Stomach smooth muscle (tissue), 2 donors: ENCODE measurements around the gene BTF3.

ENCODE experiments used
- H3K27ac ChIP-seq: one replicate; pipeline ENCODE4 v1.7.0; 2013; ENCODE audit warnings: mild to moderate bottlenecking, low read length, inconsistent platforms
- H3K27me3 ChIP-seq, 2 donors: one replicate each; pipeline ENCODE4 v1.7.0; 2013; ENCODE audit warnings: low read length in 2 of 2; ENCODE audit not compliant: insufficient read depth in 2 of 2, control insufficient read depth in 1 of 2
- H3K36me3 ChIP-seq, 2 donors: one replicate each; pipeline ENCODE4 v1.7.0; 2013; ENCODE audit warnings: low read length in 2 of 2; ENCODE audit not compliant: control insufficient read depth in 2 of 2, insufficient read depth in 2 of 2
- H3K4me1 ChIP-seq: one replicate; pipeline ENCODE4 v1.7.0; 2013; ENCODE audit warnings: low read length; ENCODE audit not compliant: control insufficient read depth, insufficient read depth
- H3K4me3 ChIP-seq, 2 donors: one replicate each; pipeline ENCODE4 v1.7.0; 2013; ENCODE audit warnings: low read length in 2 of 2
- H3K9ac ChIP-seq, 2 donors: one replicate each; pipeline ENCODE4 v1.7.0; 2013; ENCODE audit warnings: low read length in 2 of 2, mild to moderate bottlenecking in 1 of 2
- H3K9me3 ChIP-seq, 2 donors: one replicate each; pipeline ENCODE4 v1.7.0; 2013; ENCODE audit warnings: low read length in 2 of 2; ENCODE audit not compliant: control insufficient read depth in 2 of 2
- donor health status: healthy.
- donor health status: Pancreatic carcinoma.

The BTF3 gene

GRCh38 chr5:73544429-73545402 lies 46.5 kb downstream of the BTF3 start:
- H3K27me3 ChIP-seq, result no peaks in the 10 kb centered on the region
- H3K36me3 ChIP-seq, result no peaks in the 10 kb centered on the region
- H3K4me1 ChIP-seq, result no peaks in the 10 kb centered on the region
- no peaks in the 10 kb centered on the region for H3K9me3 ChIP-seq
- H3K27ac ChIP-seq, result no peak overlapping the region
- no peak overlapping the region for H3K4me3 ChIP-seq
- no peak overlapping the region for H3K9ac ChIP-seq

- no peak overlapping the region for H3K9ac ChIP-seq
- no peaks in the 10 kb centered on the region for H3K9me3 ChIP-seq
- no peak overlapping the region for H3K4me3 ChIP-seq
- no peaks in the 10 kb centered on the region for H3K27me3 ChIP-seq
- H3K27ac ChIP-seq, result no peak overlapping the region
- no peaks in the 10 kb centered on the region for H3K36me3 ChIP-seq
- H3K4me1 ChIP-seq, result no peaks in the 10 kb centered on the region
Observed at GRCh38 chr5:73545403-73545779, 47.1 kb downstream of the BTF3 start.

DNA sequence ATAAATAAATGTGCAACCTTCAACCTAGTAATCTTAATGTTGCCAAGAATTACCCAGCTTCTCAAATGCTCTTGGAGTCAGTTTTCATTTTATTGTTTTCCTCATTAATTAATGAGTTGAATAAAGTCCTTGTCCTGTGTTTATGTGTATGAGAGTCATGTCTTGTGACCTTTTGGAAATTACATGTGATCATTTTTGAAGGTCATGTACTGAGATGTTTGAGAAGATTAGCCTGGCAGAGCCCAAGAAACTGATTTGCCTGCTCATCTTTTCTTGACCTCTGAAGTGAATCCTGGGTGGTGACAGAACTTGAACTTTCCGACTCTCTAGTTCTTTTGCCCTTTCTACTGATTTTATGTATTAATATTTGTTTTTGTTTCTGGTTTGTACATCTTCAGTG lies 51.8 kb downstream of the BTF3 start:
- Histone ChIP-seq H3K36me3 (peaks cover 13 to 17% of the 10 kb centered on the region in 2 donors), H3K9ac (no peak overlapping the region), H3K4me3 (no peak overlapping the region), H3K27ac (no peak overlapping the region), H3K9me3 (no peaks in the 10 kb centered on the region), H3K4me1 (no peaks in the 10 kb centered on the region), H3K27me3 (no peaks in the 10 kb centered on the region)

- Histone ChIP-seq H3K9me3 (no peaks in the 10 kb centered on the region), H3K4me3 (no peak overlapping the region), H3K27me3 (no peaks in the 10 kb centered on the region), H3K27ac (no peak overlapping the region), H3K36me3 (peaks cover 18 to 24% of the 10 kb centered on the region in 2 donors), H3K9ac (no peak overlapping the region), H3K4me1 (no peaks in the 10 kb centered on the region)
Observed at GRCh38 chr5:73552642-73553041, 54.4 kb downstream of the BTF3 start.
